RWPE1 (cell line): ENCODE results near the gene MRPL22.

Experiments used
- CTCF ChIA-PET: fragments of 350-600 bp; sonication (Branson Sonifier 250); formaldehyde crosslinking; extraction: SDS; loops from one replicate; lab custom pipeline; 2021; lab: Yijun Ruan, JAX
- POLR2A ChIA-PET: fragments of 400-600 bp; formaldehyde crosslinking; extraction: SDS; loops from one replicate; lab custom pipeline; 2020; ENCODE audit warnings: antibody characterized with exemption; ENCODE audit not compliant: low non-redundant PET; lab: Yijun Ruan, JAX
- DNase-seq: peaks from one replicate; pipeline ENCODE4 v3.0.0; 2012; ENCODE audit warnings: low spot score
- H3K27ac ChIP-seq: fragments of 450-650 bp; 2 replicates; pipeline ENCODE4 v1.5.1; 2017
- TF ChIP-seq, protein P1 (sequence below): fragments of 450-650 bp; conservative IDR thresholded peaks from 2 replicates; pipeline ENCODE4 v1.5.1; 2017; ENCODE audit warnings: low read depth, mild to moderate bottlenecking

Gene MRPL22

DNA sequence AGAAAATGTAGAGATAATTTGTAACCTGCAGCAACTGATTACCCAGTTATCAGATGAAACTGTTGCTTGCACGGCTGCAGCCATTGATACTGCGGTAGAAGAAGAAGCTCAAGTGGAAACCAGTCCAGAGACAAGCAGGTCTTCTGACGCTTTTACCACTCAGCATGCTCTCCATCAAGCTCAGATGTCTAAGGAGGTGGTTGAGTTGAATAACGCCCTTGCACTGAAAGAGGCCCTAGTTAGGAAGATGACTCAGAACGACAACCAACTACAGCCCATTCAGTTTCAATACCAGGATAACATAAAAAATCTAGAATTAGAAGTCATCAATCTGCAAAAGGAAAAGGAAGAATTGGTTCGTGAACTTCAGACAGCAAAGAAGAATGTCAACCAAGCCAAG lies 74.4 kb downstream of the MRPL22 start:
- H3K27ac ChIP-seq: no peak overlapping the region
- TF ChIP-seq, protein P1, sequence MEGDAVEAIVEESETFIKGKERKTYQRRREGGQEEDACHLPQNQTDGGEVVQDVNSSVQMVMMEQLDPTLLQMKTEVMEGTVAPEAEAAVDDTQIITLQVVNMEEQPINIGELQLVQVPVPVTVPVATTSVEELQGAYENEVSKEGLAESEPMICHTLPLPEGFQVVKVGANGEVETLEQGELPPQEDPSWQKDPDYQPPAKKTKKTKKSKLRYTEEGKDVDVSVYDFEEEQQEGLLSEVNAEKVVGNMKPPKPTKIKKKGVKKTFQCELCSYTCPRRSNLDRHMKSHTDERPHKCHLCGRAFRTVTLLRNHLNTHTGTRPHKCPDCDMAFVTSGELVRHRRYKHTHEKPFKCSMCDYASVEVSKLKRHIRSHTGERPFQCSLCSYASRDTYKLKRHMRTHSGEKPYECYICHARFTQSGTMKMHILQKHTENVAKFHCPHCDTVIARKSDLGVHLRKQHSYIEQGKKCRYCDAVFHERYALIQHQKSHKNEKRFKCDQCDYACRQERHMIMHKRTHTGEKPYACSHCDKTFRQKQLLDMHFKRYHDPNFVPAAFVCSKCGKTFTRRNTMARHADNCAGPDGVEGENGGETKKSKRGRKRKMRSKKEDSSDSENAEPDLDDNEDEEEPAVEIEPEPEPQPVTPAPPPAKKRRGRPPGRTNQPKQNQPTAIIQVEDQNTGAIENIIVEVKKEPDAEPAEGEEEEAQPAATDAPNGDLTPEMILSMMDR: no peak
- CTCF ChIA-PET: interaction anchor here (1.1 kb wide), 1 partner anchor 11 kb away, joined by 3 read pairs; no protein-coding TSS in a partner anchor
- POLR2A ChIA-PET: no interaction called here
- DNase-seq: no peak

DNA sequence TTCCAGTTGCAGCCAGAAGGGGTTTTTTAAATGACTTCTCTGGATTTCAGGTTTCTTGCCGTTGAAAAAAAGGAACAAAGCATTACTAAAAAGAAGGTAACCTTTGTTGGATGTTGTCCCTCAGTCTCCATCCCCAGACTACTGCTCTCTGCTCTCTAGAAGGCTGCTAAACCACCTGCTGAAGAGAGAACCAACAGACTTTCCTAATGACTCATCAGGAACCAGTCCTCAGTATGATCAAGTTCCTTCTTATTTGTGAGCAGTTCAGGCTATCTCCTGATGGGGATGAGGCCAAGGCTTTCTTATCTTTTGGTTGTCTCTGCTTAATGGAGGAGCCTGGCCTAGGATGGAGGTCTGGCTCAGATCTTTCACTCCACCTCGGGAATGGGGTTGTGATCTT lies 76.7 kb downstream of the MRPL22 start:
- H3K27ac ChIP-seq: no peak overlapping the region
- ChIA-PET CTCF (interaction anchor here (0.7 kb wide), 1 partner anchor 49 kb away, joined by 3 read pairs; no protein-coding TSS in a partner anchor), POLR2A (no interaction called here)
- DNase-seq: no peak
- TF ChIP-seq, protein P1: no peak
